HAP-1 (cell line): ENCODE measurements around the gene SERAC1.
"Not testable (repeated sequence)": the region's sequence is repeated elsewhere in the genome, so short reads cannot be mapped to it uniquely, and the experiment has no call there.

Experiments used
- DNase-seq, 2 experiments: peaks; one replicate each; pipeline ENCODE4 v3.0.0-alpha.2; 2016 to 2020; ENCODE audit warnings: low spot score in 2 of 2
- H3K27me3 ChIP-seq: fragments of 250-450 bp; sonication (Bioruptor Pico); 2 replicates; pipeline ENCODE4 v1.5.1; 2020; ENCODE audit warnings: low read depth, mild to moderate bottlenecking, moderate library complexity
- H3K36me3 ChIP-seq: fragments of 250-450 bp; sonication (Bioruptor Pico); replicated peaks from 2 replicates; pipeline ENCODE4 v1.5.1; 2020; ENCODE audit warnings: mild to moderate bottlenecking
- H3K4me1 ChIP-seq: fragments of 250-450 bp; sonication (Bioruptor Pico); 2 replicates; pipeline ENCODE4 v1.5.1; 2020; ENCODE audit warnings: mild to moderate bottlenecking
- H3K4me3 ChIP-seq: fragments of 250-450 bp; sonication (Bioruptor Pico); 2 replicates; pipeline ENCODE4 v1.5.1; 2020; ENCODE audit warnings: mild to moderate bottlenecking, moderate library complexity
- H3K9me3 ChIP-seq: fragments of 250-450 bp; sonication (Bioruptor Pico); 2 replicates; pipeline ENCODE4 v1.5.1; 2020; ENCODE audit warnings: mild to moderate bottlenecking, moderate library complexity
- in situ Hi-C: fragments of 300-500 bp; cut with MboI; formaldehyde crosslinking; loops from 3 replicates; pipeline ENCODE4 v1.14.3; 2020; ENCODE audit warnings: low sequenced_read_pairs, inconsistent platforms, mixed read lengths

Gene SERAC1

DNA sequence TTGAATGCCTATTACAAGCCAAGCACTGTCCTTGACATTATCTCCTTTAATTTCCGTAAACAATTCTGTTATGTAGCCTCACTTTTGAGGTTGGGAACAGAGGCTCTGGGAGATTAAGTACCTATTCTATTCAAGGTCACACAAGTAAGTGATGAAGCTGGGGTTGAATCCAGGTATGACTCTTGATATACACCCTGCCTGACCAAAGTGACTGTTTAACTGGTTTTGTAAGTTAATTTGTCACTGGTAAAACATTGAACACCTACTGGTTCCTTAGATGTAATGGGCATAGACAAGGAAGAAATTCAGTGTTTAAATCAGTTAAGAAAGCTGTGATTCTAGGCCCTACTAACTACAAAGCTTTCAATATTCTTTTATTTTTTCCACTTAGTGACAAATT is 23.0 kb upstream of the SERAC1 start:
- H3K4me1 ChIP-seq: no peaks in the 10 kb centered on the region
- H3K27me3 ChIP-seq: no peaks in the 10 kb centered on the region
- no peak overlapping the region for H3K4me3 ChIP-seq
- H3K9me3 ChIP-seq: no peaks in the 10 kb centered on the region
- in situ Hi-C loops: no loop called here
- no peak for DNase-seq
- 0 out of 2 replicates have a peak, but pooled peaks cover under 1% of the 10 kb centered on the region for H3K36me3 ChIP-seq

DNA sequence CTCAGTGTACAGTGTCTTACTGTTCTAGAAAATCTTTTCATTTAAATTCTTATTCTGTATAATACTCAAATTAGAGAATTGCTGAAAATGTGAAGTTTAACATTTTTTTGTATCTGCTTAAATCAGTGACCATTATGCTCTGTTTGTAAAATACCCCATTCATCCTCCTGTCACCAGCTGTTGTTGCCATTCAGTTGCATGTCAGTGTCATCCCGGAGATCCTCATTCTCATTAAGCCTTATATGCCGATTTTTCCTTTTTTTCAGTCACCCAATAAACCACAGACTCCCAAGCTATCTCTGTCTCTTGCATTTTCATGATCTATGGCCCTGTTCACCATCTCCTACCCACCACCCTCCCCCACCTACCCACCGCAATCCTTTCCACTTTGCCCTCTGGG is 20.5 kb upstream of the SERAC1 start:
- no peak overlapping the region for H3K4me3 ChIP-seq
- in situ Hi-C loops: no loop called here
- H3K4me1 ChIP-seq: no peaks in the 10 kb centered on the region
- no peak for DNase-seq
- H3K27me3 ChIP-seq: no peaks in the 10 kb centered on the region
- H3K9me3 ChIP-seq: no peaks in the 10 kb centered on the region
- H3K36me3 ChIP-seq: 0 out of 2 replicates have a peak, but pooled peaks cover 2% of the 10 kb centered on the region

DNA sequence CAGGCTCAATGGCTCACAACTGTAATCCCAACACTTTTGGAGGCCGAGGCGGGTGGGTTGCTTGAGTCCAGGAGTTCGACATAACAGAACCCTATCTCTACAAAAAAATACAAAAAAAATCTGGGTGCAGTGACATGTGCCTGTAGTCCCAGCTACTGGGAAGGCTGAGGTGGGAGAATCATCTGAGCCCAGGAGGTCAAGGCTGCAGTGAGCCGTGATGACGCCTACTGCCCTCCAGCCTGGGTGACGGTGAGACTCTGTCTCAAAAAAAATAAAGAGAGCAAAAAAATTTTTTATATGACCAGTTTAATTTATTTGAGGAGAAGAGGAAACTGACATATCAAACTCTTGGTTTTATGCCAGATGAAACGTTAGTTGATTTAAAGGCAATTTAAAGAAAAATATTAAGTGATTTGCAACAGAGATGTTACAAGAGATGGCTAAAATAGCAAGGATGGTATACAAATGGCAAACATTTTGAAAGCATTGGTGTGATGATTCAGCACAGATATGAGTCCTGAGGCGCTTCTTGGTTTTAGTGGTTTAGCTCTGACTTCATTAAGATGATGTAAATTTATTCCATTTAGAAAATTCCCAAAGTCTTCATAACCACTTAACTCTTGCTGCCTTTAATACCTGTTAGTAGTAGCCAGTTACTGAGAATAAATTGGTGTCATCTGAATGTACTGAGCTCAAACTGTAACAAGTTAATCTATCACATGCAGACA is 17.8 kb upstream of the SERAC1 start:
- in situ Hi-C loops: no loop called here
- Histone ChIP-seq H3K27me3 (no peaks in the 10 kb centered on the region), H3K4me1 (no peaks in the 10 kb centered on the region), H3K36me3 (peaks cover 2% of the 10 kb centered on the region; the same call in 1 of the 2 replicates), H3K4me3 (no peak overlapping the region), H3K9me3 (no peaks in the 10 kb centered on the region)
- no peak for DNase-seq

DNA sequence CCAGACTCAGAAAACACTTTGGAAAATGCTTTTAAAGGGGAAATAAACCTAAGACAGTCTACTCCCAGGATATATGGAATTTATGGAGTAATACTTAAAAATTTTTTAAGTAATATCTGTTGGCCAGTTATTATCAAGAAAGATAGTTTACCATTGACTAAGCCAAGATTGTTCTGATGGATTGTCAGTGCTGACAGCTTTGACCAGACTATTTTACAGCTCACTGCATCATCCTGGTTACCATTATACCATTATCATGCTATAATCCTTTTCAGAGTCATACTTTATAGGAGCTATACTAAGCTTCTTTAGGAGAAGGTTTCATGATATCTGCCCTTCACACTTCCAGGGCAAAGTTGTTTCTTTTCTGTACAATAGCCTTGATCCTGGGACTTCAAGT is 16.5 kb upstream of the SERAC1 start:
- Histone ChIP-seq H3K4me1 (no peaks in the 10 kb centered on the region), H3K4me3 (no peak overlapping the region), H3K9me3 (no peaks in the 10 kb centered on the region), H3K36me3 (peaks cover 2% of the 10 kb centered on the region; the same call in 1 of the 2 replicates), H3K27me3 (no peaks in the 10 kb centered on the region)
- DNase-seq: no peak
- in situ Hi-C loops: no loop called here

DNA sequence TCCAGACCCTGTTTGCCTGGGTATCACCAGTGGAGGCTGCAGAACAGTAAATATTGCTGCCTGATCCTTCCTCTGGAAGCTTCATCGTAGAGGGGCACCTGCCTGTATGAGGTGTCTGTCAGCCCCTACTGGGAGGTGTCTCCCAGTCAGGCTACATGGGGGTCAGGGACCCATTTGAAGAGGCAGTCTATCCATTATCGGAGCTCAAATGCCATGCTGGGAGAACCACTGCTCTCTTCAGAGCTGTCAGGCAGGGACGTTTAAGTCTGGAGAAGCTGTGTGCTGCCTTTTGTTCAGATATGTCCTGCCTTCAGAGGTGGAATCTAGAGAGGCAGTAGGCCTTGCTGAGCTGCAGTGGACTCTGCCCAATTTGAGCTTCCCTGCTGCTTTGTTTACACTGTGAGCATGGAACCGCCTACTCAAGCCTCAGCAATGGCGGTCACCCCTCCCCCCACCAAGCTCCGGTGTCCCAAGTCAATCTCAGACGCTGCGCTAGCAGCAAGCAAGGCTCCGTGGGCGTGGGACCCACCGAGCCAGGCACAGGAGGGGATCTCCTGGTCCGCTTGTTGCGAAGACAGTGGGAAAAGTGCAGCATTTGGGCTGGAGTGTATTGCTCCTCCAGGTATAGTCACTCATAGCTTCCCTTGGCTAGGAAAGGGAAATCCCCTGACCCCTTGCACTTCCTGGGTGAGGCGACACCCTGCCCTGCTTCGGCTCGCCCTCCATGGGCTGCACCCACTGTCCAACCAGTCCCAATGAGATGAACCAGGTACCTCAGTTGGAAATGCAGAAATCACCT is 15.3 kb upstream of the SERAC1 start:
- H3K9me3 ChIP-seq, DNase-seq, in situ Hi-C loops: not testable (repeated sequence)

DNA sequence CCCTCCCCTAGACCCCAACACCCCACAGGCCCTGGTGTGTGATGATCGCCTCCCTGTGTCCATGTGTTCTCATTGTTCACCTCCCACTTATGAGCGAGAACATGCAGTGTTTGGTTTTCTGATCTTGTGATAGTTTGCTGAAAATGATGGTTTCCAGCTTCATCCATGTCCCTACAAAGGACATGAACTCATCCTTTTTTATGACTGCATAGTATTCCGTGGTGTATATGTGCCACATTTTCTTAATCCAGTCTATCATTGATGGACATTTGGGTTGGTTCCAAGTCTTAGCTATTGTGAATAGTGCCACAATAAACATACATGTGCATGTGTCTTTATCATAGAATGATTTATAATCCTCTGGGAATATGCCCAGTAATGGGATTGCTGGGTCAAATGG is 9.7 kb upstream of the SERAC1 start:
- in situ Hi-C loops, DNase-seq: not testable (repeated sequence)

More for the DNA sequence above, 15.3 kb upstream of the SERAC1 start:
- not testable (repeated sequence) for H3K4me1 ChIP-seq, H3K36me3 ChIP-seq, H3K4me3 ChIP-seq, H3K27me3 ChIP-seq

DNA sequence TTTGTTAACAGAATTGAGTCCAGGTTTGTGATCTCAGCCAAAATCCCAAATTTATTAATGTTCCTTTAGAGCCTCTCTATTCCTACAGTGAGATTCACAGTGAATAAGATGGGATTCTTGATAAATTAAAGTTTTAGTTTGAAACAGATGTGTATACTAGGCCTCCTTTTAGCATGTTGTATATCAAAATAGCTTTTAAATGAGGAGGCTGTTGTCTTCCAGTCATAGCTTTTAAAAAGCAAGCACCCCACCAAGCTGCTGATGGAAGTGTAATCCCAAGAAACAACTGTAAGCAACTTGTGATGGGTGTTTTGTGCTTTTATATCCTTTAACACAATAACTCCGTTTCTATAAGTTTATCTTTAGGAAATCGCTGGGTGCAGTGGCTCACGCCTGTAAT is 7.0 kb upstream of the SERAC1 start:
- no peaks in the 10 kb centered on the region for H3K9me3 ChIP-seq
- 0 out of 2 replicates have a peak, but pooled peaks cover 4% of the 10 kb centered on the region for H3K36me3 ChIP-seq
- H3K4me1 ChIP-seq: peaks cover 3% of the 10 kb centered on the region
- H3K27me3 ChIP-seq: no peaks in the 10 kb centered on the region
- H3K4me3 ChIP-seq: no peak overlapping the region
- DNase-seq: no peak
- in situ Hi-C loops: no loop called here

More for the DNA sequence above, 9.7 kb upstream of the SERAC1 start:
- H3K27me3 ChIP-seq, H3K36me3 ChIP-seq, H3K4me1 ChIP-seq, H3K9me3 ChIP-seq, H3K4me3 ChIP-seq: not testable (repeated sequence)

DNA sequence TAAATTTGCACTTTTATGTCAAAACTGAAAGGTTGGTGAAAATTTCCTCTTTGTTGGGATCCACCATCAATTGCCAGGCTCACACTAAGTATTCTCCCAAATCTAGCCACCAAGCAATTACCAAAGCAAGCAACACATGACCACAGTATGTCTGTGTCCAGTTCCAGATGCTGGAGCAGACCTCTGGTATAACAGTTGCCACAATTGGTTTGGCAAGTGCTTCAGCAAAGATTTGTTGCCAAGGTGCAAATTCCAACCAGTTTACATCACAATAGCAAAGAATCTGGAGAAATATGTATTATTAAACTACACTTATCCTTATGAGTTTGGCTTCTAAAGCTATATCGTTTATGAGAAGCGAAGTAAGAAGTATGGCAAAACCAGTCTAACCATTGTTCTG is 6.5 kb upstream of the SERAC1 start:
- in situ Hi-C loops: no loop called here
- Histone ChIP-seq H3K4me3 (no peak overlapping the region), H3K36me3 (0 out of 2 replicates have a peak, but pooled peaks cover 4% of the 10 kb centered on the region), H3K27me3 (no peaks in the 10 kb centered on the region), H3K9me3 (no peaks in the 10 kb centered on the region), H3K4me1 (peaks cover 3% of the 10 kb centered on the region)
- DNase-seq: no peak

DNA sequence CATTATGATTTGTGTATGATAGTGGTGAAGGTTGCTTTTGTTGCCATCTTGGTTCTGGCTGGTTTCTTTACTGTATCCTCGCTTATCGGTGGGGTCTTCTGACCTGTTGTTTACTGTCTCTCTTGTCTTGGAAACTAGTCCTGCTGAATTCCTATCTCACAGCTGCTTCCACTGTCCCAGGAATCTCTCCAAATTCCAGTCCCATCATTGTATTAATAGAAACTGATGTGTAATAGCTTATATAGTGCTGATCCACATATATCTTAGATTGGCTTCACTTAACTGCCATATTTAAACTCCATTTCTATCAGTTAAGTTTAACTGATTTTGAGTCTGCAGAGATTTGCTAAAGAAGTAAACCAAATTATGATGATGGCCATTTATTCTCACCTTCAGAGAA is 6.0 kb upstream of the SERAC1 start:
- Histone ChIP-seq H3K9me3 (no peaks in the 10 kb centered on the region), H3K4me1 (peaks cover 3% of the 10 kb centered on the region), H3K27me3 (no peaks in the 10 kb centered on the region), H3K4me3 (no peak overlapping the region), H3K36me3 (0 out of 2 replicates have a peak, but pooled peaks cover 4% of the 10 kb centered on the region)
- no peak for DNase-seq
- in situ Hi-C loops: no loop called here

DNA sequence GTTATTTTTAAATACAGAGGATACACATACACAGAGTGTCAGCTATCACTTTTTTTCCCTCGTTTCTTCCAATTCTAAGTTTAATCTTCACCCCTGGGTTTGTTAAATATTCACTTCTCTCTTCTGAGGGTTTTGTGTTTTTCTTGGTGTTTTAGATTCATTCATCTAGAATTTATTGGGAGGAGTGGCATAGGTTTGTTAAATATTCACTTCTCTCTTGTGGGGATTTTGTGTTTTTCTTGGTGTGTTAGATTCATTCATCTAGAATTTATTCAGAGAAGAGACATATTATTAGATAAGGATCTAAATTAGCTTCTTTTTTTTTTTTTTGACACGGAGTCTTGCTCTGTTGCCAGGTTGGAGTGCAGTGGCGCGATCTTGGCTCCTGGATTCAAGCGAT is 3.9 kb upstream of the SERAC1 start:
- H3K4me1 ChIP-seq: peaks cover 3% of the 10 kb centered on the region
- in situ Hi-C loops: no loop called here

DNA sequence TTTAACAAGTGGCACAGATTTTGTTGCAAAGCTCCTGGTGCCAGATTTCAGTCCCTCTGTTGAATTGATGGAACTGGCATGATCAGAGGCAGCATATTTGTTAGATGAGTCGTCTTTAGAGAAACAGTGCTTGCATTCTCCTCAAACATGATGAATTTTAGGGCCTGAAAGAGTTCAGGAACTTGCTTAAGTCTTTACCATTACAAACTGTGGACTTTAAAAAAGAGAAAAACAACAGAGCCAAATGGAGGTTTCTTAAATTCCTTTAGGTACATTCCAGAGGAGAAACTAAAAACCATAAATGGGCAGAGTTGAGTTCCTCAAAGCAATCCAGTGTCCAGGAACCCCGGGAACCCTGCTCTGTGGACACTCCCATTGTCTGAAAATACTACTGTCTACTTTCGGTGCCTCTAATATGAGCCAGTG is 2.6 kb upstream of the SERAC1 start:
- no peak for DNase-seq
- no peak overlapping the region for H3K4me3 ChIP-seq
- no peaks in the 10 kb centered on the region for H3K9me3 ChIP-seq
- H3K27me3 ChIP-seq: no peaks in the 10 kb centered on the region
- H3K36me3 ChIP-seq: 0 out of 2 replicates have a peak, but pooled peaks cover 4% of the 10 kb centered on the region
- in situ Hi-C loops: no loop called here
- H3K4me1 ChIP-seq: peaks cover 11% of the 10 kb centered on the region

More for the DNA sequence above, 3.9 kb upstream of the SERAC1 start:
- Histone ChIP-seq H3K9me3 (no peaks in the 10 kb centered on the region), H3K27me3 (no peaks in the 10 kb centered on the region), H3K36me3 (0 out of 2 replicates have a peak, but pooled peaks cover 4% of the 10 kb centered on the region), H3K4me3 (no peak overlapping the region)
- no peak for DNase-seq

DNA sequence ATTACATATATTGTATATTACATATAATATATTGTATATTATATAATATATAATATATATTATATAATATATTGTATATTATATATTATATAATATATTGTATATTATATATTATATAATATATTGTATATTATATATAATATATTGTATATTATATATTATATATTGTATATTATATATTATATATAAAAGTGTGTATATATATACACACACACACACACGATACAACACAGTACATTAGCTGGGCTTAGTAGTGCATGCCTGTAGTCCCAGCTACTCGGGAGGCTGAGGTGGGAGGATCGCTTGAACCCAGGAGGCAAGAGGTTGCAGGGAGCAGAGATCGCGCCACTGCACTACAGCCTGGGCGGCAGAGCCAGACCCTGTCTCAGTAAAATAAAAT is 1.6 kb upstream of the SERAC1 start:
- H3K27me3 ChIP-seq, in situ Hi-C loops, DNase-seq, H3K4me3 ChIP-seq, H3K9me3 ChIP-seq, H3K36me3 ChIP-seq: not testable (repeated sequence)
- peaks cover 15% of the 10 kb centered on the region for H3K4me1 ChIP-seq

DNA sequence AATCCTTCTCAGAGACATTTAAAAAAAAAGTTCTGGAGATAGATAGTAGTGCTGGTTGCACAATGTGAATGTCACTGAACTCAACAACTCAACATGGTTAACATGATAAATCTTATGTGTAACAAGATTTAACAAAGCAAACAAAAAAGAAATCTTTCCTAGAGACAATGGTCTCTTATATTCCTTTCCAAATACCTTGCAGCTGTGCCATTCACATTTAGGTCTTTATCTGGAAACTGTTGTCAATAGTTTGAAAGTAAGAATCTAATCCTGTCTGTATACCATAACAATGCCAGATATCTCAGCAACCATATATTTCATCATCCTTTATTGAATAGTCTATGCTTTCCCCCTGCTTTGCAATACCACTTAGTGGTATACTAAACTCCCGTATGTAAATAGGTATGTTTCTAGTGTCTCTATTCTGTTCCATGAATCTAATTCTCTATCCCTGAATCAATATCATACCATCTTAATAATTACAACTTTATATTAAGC is 2.1 kb downstream of the SERAC1 start:
- Histone ChIP-seq H3K36me3 (no peaks in the 10 kb centered on the region), H3K4me3 (no peak overlapping the region), H3K9me3 (no peaks in the 10 kb centered on the region), H3K27me3 (no peaks in the 10 kb centered on the region), H3K4me1 (peaks cover 13% of the 10 kb centered on the region)
- peak; percentile 9 to 93 for DNase-seq
- in situ Hi-C loops: no loop called here

DNA sequence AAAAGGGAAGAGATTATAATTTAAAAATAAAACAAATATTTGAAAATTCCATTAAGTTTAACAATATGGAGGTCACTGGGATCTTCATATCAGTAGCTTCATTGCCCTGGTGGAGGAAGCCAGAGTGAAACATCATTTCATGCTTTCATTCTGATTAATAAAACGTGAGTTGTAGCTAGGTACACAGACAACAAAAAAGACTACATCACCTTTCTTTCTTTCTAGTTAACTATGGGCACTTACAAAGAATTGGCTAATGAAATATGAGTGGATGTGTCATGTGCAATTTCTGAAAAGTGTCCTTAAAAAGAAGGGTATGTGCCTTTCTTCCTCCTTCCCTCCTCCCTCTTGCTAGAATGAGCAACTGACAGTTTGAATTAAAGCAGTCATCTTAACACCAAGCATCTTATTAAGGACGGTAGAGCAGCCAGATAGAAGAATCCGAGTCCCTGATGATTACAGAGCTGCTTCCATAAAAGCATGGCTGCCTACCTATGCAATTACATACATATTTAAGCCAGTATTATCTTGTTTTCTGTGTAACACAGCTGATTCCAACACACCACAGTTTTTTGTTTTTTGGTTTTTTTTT is 3.4 kb downstream of the SERAC1 start:
- H3K4me1 ChIP-seq: peaks cover 13% of the 10 kb centered on the region
- no peaks in the 10 kb centered on the region for H3K9me3 ChIP-seq
- in situ Hi-C loops: no loop called here
- DNase-seq: no peak
- H3K4me3 ChIP-seq: no peak overlapping the region
- H3K27me3 ChIP-seq: no peaks in the 10 kb centered on the region
- H3K36me3 ChIP-seq: no peaks in the 10 kb centered on the region
